Colon (tissue), 2 donors: ENCODE results near the gene DMD.
"Not testable (repeated sequence)": the region's sequence is repeated elsewhere in the genome, so short reads cannot be mapped to it uniquely, and the experiment has no call there.

Source experiments
- FAIRE-seq: peaks from 2 replicates; lab custom pipeline; 2012; peaks lifted over from hg19 to GRCh38; lab: Jason Lieb, UNC
- donor health status: control.
- donor health status: control.

DMD gene

DNA sequence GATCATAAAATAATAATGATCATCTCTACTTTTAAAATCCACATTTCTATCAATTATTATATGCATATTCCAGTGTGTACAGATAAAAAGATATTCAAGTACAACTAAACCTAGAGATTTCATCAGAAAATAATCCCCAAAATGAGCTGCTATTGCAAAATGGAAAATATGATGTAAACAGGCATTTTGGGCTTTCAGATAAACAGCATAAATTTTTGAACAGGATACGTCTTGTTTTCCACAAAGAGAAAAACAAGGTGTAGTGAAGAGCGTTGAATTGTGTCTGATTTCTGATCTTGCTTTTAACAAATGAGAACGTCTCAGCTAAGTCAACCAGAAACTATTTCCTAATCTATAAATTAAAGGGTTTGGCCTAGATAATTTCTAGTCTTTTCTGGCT lies 1789.9 kb downstream of the DMD start:
- no peak for FAIRE-seq

DNA sequence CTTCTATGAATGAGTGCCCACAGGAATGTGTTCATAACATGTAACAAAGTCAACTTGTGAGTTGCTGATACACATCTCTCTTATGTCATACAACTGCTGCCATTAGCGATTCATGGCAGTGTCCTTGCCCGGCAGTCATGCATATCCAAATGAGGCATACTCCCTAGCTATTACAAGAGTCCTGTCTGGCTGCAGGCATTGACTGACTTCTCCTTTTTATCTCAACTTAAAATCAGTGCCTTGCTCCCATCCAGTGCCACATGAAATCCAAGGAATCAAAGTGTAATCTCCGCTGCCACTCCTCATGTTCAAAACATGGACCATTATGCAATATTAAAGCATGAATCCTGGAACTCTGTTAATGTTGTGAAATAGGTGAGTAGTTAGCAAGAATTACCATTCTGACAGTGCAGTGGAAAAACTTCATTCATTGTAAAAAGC lies 1790.6 kb downstream of the DMD start:
- FAIRE-seq: no peak

DNA sequence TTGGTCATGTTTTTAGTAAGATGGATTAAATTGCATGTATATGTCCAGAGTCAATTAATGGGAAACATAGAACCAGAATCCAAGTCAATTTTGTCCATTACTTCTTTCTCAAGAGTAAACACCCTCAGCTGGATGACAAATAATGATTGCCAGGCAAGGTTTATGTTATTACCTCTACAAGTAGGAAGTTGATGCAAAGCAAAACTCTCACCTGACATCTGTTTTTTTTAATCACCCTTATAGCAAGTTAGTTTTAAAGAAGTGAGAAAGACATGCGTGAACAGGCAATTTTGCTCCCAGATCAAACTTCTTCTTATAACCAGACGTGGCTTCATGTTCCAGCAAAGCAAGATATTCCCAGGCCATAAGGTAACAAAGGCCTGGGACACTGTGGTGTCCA lies 1791.0 kb downstream of the DMD start:
- FAIRE-seq: no peak

DNA sequence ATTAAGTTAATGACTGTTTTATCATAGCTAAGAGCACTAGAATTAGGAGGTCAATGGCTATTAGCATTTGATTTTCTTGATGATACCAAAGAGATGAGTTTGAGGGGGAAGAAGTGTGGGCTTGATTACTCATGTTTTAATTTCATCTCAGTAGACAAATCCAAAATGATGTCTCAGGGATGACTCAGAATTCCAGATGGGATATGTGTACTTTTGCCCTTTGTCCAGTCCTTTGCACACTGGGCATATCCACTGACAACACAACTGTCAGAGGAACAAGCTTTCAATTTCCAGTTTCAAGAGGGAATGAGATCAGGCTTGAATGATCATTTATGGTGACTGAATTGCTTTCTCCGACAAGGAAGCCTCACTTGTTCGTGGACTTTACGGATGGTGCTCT lies 1814.2 kb downstream of the DMD start:
- FAIRE-seq: no peak

DNA sequence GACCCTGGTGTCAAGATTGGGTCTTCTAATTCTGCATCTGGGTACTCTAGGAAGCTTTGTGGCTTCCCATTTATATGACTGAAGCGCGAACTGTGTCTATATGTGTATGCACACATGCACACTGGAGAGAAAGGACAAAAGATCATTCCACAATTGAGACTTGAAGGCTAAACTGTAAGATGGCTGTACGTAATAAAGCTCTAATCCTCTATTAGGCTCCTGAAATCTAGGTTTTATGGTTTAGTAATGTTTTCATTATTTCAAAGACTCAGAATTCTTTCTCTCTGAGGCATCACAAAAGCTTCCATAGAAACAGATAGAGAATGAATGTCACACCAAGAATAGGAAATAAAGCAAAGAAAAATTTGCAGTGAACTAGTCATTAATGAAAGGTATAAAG lies 1818.8 kb downstream of the DMD start:
- peak; percentile 31 for FAIRE-seq

DNA sequence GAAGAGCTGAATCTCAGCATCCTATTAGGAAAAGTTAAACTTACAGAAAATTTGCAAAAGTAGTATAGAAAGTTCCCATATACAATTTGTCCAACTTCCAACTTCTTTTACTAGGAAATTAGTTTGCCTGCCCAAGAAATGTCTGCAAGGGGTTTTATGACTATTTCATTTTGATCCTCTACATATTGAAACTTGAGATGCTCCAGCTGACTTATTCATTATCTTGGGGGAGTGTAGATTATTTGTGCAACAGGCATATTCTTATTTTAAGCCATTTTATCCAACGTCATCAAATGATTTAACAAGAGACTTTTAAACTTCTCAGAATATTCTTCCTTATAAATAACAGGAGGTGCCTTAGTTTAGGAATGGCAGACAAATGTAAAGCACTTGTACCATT lies 1822.4 kb downstream of the DMD start:
- no peak for FAIRE-seq

DNA sequence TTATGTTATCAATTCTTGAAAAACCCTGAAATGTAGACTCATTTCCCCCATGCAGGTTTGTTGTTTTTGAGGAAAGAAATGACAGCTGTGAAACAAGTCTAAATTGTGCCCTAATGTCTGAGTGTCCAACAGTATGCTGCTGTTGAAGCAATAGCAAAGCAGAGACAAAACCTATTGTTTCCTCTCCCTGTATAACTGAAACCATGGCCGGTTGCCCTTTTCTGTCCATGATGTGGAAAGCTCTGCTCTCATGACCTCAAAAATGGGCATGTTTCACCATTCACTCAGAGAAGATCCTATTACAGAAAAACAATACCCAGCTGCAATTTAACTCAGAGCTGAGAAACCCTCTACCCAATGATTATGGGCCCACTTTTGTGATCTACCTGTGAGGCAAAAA lies 1826.9 kb downstream of the DMD start:
- no peak for FAIRE-seq

DNA sequence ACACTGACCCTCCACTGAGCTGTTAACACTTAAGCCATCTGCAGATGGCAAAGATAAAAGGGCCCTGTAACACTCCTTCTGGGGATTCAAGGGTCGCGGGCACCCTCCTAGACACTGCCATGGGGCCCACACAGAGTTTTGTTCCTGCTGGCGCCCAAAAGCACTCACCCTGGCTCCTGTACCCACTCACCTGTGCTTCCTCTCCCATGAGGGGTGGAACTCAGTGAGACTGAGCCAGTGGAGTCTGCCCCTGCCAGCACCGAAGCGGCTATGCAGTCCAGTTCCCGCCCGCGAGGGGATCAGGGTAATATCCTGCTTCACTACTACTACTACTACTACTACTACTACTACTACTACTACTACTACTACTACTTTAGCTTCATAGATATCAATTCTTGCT lies 1827.4 kb downstream of the DMD start:
- FAIRE-seq: no peak

DNA sequence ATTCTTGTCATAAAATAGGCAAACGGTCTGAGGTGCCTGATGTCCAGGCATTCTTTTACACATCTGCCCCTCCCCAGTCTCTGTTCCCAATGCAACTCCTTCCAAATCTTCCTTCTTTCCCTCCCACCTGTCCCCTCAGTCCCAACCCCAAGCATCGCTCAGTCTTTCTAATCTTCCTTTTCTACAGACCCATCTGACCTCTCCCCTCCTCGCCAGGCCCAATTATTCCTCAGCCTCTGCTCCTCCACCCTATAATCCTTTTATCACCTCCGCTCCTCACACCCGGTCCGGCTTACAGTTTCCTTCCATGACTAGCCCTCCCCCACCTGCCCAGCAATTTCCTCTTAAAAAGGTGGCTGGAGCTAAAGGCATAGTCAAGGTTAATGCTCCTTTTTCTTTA lies 1832.4 kb downstream of the DMD start:
- not testable (repeated sequence) for FAIRE-seq

DNA sequence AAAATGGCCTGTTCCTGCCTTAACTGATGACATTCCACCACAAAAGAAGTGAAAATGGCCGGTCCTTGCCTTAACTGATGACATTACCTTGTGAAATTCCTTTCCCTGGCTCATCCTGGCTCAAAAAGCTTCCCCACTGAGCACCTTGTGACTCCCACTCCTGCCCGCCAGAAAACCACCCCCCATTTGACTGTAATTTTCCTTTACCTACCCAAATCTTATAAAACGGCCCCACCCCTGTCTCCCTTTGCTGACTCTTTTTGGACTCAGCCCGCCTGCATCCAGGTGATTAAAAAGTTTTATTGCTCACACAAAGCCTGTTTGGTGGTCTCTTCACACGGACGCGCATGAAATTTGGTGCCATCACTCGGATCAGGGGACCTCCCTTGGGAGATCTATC lies 1833.5 kb downstream of the DMD start:
- not testable (repeated sequence) for FAIRE-seq

DNA sequence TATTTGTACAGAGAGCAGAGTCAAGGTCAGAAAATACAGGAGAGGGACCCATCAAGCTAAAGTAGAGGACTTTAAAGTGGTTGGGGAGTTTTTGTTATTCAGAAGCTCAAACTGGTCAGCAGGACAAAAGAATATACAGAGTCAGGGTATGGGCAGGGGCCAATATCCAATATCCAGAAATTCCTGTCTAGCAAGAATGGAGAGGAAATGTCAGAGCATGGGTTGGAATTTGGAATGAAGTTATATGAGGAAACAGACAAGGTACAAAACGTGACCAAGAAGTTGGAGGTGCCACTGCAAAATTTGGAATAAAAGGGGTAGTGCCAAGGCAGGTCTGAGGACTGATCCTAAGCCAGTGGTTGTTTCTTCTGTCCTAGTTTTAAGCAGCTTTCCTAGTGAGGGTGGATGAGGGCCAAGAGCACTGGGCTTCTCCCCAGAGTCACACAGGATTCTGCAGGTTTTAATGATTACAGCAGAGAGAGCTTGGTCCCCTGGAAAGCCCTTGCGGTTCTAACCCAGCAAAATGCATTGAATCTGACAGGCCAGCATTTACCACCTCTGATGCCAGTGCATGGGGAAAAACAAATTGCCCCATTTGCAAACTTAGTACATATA lies 1834.8 kb downstream of the DMD start:
- FAIRE-seq: no peak

DNA sequence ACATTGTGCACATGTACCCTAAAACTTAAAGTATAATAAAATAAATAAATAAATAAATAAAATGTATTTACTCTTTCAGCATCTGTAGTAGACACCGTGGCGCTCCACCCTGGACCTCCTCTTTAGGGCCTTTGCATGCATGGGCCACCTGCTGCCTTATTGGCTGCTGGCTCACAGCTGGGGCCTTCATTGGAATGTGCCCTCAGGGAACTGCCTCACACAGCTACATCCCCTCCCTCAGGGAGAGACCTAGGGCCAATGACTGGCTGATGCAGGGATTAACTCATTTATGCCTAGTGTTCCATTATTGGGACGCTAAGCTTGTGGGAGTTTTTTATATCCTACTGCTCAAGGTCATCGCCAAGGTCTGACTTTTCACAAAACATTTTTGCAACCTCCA lies 1836.6 kb downstream of the DMD start:
- FAIRE-seq: no peak

DNA sequence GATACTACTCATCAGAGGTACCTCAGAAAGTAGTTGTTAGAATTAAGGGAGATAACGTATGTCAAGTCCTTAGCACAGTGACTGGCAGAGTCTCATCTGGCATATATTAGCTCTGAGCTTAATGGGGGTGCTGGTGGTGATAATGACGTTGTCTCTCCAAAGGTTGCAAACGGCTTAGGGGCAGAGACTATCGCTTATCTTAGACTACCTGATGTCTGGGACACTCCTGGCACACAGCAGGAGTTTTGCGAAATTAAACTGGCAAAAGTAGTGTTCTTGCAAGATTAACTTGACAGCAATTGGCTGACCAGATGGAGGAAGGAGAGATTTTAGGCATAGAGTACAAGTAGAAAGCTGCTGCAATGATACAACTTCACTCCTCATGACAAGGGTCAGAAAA lies 1839.4 kb downstream of the DMD start:
- no peak for FAIRE-seq

DNA sequence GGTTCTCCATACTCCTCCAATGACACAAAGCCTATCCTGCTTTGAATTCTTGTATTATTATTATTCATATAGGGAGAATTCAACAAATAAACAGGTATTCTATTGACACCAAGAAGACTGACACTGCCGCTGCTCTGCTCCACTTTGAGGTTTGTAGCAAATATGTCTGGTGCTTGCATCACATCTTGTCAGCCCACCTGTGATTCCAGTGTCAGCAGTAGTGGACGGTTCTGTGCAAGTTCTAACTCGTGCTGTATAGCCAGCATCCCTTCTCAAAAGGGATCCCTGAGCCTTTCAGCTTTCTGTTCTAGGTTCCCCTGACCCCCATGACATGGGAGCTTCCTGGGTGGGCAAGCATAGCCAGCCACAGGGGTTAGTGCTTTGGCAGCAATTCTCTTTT lies 1843.5 kb downstream of the DMD start:
- FAIRE-seq: no peak

DNA sequence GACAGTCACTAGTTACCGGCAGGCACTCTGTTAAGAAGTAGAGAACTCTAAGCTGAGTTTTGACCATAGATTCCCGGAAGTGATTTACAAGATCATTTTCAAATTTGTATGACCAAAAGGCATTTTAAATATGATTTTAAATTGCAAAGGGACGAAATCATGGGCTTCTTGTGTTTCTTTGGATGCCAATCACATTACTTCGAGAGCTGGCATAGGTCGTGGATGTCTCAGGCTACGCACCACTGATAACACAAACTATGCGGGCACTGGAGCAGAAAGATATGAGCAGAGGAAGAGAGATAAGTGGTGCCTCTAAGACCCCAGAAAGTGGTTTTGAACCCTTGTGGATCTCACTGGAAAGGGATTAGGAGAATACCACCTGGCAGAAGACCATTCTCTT lies 1845.3 kb downstream of the DMD start:
- no peak for FAIRE-seq

DNA sequence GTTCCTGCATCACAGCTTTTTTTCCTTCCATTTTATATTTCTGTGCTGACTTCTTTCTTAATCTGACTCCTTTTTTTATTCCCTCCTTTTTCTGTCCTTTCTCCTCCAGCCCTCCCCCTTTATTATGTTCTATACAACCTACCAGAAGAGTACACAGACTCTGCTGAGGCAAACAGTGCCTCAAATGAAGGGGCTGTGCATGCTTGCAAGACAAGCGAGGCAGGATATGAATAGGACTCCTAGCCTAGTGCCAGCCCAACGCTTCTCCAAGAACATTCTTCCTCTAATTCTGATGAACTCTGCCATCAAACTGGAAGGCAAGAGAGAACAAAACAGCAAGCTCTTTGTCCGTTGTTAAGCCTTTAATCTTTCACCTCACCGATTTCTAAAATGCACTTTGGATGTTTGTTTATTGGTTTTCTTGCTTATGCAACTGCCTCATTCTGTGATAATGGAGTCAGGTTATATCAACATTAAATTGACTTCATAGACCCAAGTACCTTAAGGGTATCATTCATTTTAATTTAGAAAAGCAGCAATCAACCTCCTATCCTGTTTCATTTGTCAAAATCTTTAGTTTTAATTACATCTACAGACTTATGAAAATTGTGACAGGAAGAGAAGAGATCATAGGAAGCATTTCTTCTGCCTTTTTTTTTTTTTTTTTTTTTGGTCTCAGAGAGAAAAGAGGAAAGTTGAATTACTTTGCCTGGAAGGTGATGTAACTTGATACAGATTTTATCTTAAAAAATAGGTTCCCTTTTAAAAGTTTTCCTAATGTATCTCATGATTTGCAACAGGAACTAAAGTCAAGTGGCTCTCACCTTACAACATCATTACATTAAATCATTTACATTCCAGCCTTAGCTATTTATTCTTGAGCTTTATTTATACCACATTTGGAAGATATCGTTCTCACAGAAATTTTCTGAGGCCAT lies 1854.8 kb downstream of the DMD start:
- FAIRE-seq: no peak

DNA sequence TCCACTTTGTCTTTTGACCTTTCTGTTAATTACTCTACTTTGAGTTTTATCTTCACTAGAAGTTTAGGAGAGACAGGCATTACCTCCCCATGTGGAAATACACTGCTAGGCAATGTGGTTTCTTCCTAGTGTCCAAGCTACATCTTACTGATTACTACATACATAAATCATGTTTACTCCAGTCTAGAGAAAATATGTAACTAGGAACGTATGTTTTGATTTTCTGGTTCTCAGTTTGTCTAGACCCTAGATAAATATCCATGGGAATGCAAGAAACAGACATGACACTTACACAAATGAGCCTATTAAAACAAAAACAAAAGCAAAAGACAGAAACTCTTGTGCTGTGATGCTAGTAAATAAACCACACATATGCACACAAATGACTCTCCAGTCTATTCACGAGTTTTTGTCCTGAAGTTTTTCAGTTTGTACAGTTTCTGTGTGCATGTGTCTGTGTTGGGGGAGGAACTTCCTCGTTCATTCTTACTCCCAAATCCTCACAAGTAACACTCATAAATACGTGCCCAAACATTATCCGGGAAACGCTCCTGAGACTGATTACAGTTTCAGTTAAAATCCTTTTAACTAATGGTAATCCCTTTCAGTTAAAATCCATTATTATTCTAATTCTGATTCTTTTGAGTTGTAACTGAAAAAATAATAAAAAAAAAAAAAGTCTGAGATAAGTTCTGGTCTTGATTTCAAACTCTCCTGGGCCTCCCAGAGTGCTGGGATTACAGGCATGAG lies 1856.0 kb downstream of the DMD start:
- no peak for FAIRE-seq

DNA sequence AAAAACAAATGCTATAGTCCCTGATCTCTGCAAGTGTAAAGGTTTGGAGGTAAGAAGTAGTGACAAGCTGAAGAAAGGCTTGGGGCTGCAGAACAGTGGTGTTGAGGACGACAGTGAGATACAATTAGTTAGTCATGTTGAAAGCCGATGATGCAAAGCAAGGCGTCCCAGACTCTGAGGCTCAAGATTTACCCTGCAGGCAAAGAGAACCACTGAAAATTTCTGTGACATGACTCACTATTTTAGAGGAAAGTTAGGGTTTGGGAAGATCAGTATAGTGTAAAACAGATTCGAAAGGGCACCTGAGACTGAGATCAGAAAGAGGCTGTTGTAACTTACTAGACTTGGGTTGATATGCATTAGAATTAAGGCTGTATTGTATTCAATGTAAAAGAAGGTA lies 1858.3 kb downstream of the DMD start:
- FAIRE-seq: no peak

DNA sequence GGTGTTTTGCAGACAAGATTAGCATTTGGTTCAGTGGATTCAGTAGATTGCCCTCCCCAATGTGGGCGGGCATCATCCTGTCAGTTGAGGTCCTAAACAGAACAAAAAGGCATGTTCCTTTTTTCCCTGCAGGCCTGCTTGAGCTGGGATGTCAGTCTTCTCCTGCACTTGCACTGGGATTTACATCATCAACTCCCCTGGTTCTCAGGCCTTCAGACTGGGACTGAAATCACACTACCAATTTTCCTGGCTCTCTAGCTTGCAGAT lies 1860.6 kb downstream of the DMD start:
- FAIRE-seq: no peak

DNA sequence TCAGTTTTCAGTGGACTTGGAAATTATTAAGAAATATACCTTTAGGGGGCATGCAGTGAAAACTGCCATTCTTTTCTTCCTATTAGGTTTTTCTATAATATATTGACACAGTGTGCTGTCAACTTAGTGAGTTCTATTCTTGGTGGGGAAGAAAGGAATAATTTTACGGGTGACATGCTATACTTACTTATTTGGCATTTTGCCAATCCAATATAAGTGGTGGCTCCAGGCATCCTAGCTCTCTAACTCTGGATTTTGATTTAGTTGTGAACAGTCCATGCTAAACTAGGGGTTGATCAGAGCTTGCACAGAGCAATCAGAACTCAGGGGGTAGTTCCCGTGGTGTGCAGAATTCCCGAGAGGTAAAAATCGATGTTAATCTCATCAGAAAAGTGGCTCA lies 1861.8 kb downstream of the DMD start:
- no peak for FAIRE-seq

DNA sequence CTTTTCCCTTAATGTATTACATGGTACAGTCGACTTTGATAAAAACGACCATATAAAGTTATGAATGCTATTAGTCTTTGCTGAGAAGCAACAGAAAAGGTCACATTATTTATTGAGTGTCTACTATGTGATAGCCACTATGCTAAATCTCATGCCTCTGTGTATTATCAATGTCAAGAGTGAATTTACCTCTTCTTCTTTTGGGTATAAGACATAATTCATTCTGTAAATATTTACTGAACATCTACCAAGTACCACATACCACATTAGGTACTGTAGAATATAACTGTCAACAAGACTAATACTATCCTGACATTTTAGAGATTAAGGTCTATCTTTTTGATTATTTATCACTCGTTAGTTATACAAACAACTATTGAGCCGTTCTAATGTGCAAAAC lies 1870.8 kb downstream of the DMD start:
- FAIRE-seq: no peak

DNA sequence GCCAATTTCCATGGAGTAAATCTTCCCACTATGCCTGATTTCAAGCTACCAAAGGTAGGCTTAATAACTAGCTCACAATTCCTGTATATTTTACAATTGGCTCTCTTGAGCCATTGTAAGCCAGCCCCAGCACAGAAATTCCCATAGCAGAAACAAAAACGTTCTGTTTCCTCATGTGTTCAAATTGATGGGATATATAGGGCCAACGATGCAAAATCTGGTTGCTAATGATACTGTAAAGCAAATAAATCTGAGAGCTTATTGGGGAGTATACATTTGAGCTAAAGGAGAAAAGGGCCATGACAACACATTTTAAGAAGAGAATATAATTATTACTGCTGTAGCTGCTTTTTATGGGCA lies 1872.4 kb downstream of the DMD start:
- FAIRE-seq: no peak

DNA sequence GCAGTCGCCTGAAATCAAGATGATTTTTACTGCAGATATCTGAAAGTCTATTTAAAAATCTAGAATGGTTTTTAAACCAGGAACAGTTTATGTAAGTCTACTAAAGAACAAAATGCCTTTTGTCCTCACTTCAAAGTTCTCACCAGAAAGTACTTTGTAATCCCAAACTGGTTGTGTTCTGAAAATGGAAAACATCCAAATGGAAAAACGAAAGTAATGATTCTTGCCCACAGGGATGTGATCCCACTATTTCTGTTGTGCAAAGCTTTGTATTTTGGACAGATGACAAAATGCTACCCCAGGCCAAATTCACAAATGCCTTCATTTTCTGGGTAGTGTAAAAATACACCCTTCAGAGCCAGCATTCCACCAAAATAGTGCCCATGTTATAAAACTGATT lies 1874.0 kb downstream of the DMD start:
- FAIRE-seq: no peak

DNA sequence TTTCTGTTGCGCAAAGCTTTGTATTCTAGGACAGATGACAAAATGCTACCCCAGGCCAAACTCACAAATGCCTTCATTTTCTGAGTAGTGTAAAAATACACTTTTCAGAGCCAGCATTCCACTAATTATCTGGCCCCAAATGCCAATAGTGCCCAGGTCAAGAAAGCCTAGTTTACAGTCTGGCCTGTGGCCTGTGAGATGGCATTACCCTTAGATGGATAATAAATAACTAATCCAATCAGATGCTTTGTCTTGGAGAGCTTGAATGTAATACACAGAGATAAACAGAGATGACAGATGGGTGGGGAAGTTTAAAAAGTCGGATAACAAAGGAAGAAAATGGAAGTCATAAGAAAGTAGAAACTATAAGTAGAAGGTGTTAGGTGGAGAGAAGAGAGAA lies 1874.9 kb downstream of the DMD start:
- no peak for FAIRE-seq
